ENCODE measurements around the gene BPHL. TPM values are rescaled to one million over a fixed set of nuclear protein-coding genes. Genes with fewer than 3 reads are reported as not detected.
"Not testable (repeated sequence)": the region's sequence is repeated elsewhere in the genome, so short reads cannot be mapped to it uniquely, and the experiment has no call there.

BPHL gene
- total and polyA plus RNA-seq, 7 donors = 8.6 to 28.9 (median 11.0) TPM

GRCh38 chr6:3075772-3076113 is 42.8 kb upstream of the BPHL start:
- Histone ChIP-seq H3K9me3 (no peaks in the 10 kb centered on the region), H3K27ac (no peak overlapping the region), H3K27me3 (no peaks in the 10 kb centered on the region), H3K4me1 (peaks cover 0 to 27% (median 18%) of the 10 kb centered on the region in 4 donors), H3K36me3 (peaks cover 8 to 41% (median 25%) of the 10 kb centered on the region in 4 donors), H3K4me3 (no peak overlapping the region)
- no peak for DNase-seq
- 38 to 54% methylated on average over 4 of the region's 4 CpGs for WGBS, 2 donors
- intact Hi-C loops (cut with DNase I) = no loop called here
- no peak for TF ChIP-seq EP300 (IDR thresholded peaks at IDR 0.05)
- no peak for TF ChIP-seq CTCF (IDR thresholded peaks at IDR 0.05)
- no peak for TF ChIP-seq POLR2A (IDR thresholded peaks at IDR 0.05)
- TF ChIP-seq POLR2AphosphoS5 (IDR thresholded peaks at IDR 0.05) = no peak

- Histone ChIP-seq H3K4me1 (peaks cover 0 to 22% (median 15%) of the 10 kb centered on the region in 4 donors), H3K9me3 (no peaks in the 10 kb centered on the region), H3K4me3 (no peak overlapping the region), H3K27me3 (no peaks in the 10 kb centered on the region), H3K36me3 (peaks cover 8 to 47% (median 30%) of the 10 kb centered on the region in 4 donors), H3K27ac (no peak overlapping the region)
- TF ChIP-seq POLR2A (IDR thresholded peaks at IDR 0.05) = no peak
- TF ChIP-seq EP300 (IDR thresholded peaks at IDR 0.05) = no peak
- no peak for TF ChIP-seq POLR2AphosphoS5 (IDR thresholded peaks at IDR 0.05)
- TF ChIP-seq CTCF (IDR thresholded peaks at IDR 0.05) = no peak
- intact Hi-C loops (cut with DNase I) = no loop called here
- no peak for DNase-seq
- 93 to 96% methylated on average over 3 of the region's 3 CpGs for WGBS, 2 donors
Observed at GRCh38 chr6:3076320-3076719, 42.2 kb upstream of the BPHL start.

- TF ChIP-seq CTCF (IDR thresholded peaks at IDR 0.05) (no peak), POLR2A (IDR thresholded peaks at IDR 0.05) (no peak), POLR2AphosphoS5 (IDR thresholded peaks at IDR 0.05) (no peak), EP300 (IDR thresholded peaks at IDR 0.05) (no peak)
- H3K36me3 ChIP-seq = peaks cover 8 to 57% (median 34%) of the 10 kb centered on the region in 4 donors
- H3K27me3 ChIP-seq = no peaks in the 10 kb centered on the region
- H3K27ac ChIP-seq = no peak overlapping the region
- no peak overlapping the region for H3K4me3 ChIP-seq
- intact Hi-C loops (cut with DNase I) = no loop called here
- no peak for DNase-seq
- no peaks in the 10 kb centered on the region for H3K9me3 ChIP-seq
- 91 to 94% methylated on average over 9 of the region's 9 CpGs for WGBS, 2 donors
- H3K4me1 ChIP-seq = peaks cover 0 to 18% (median 14%) of the 10 kb centered on the region in 4 donors
Observed at GRCh38 chr6:3077430-3077829, 41.1 kb upstream of the BPHL start.

GRCh38 chr6:3078952-3079351 is 39.6 kb upstream of the BPHL start:
- Histone ChIP-seq H3K36me3 (peaks cover 8 to 72% (median 47%) of the 10 kb centered on the region in 4 donors), H3K4me1 (peaks cover 0 to 18% (median 14%) of the 10 kb centered on the region in 4 donors)
- 96 to 98% methylated on average over 8 of the region's 8 CpGs for WGBS, 2 donors
- H3K4me3 ChIP-seq; H3K27ac ChIP-seq; H3K9me3 ChIP-seq; H3K27me3 ChIP-seq; DNase-seq; intact Hi-C loops (cut with DNase I): not testable (repeated sequence)

- H3K36me3 ChIP-seq = peaks cover 8 to 80% (median 50%) of the 10 kb centered on the region in 4 donors
Observed at GRCh38 chr6:3079682-3080081, 38.8 kb upstream of the BPHL start.

More at GRCh38 chr6:3079682-3080081, 38.8 kb upstream of the BPHL start:
- TF ChIP-seq EP300 (IDR thresholded peaks at IDR 0.05) (no peak), POLR2A (IDR thresholded peaks at IDR 0.05) (no peak), CTCF (IDR thresholded peaks at IDR 0.05) (no peak), POLR2AphosphoS5 (IDR thresholded peaks at IDR 0.05) (no peak)
- no peak for DNase-seq
- 87 to 98% methylated on average over 1 of the region's 1 CpG for WGBS, 2 donors
- intact Hi-C loops (cut with DNase I) = no loop called here
- H3K27me3 ChIP-seq = no peaks in the 10 kb centered on the region
- peaks cover 0 to 18% (median 14%) of the 10 kb centered on the region in 4 donors for H3K4me1 ChIP-seq
- H3K9me3 ChIP-seq = no peaks in the 10 kb centered on the region
- H3K4me3 ChIP-seq = no peak overlapping the region
- H3K27ac ChIP-seq = no peak overlapping the region

Measured in sigmoid colon (tissue), 7 donors.